GM12801 (cell line): Measurements from ENCODE around the gene EFCAB8.

ENCODE experiments used
- TF ChIP-seq, protein P1 (sequence below): IDR thresholded peaks from one replicate; pipeline ENCODE4 v1.5.1; 2011; ENCODE audit warnings: control low read depth; ENCODE audit not compliant: insufficient read length; ENCODE audit errors: extremely low read depth

Gene EFCAB8

DNA sequence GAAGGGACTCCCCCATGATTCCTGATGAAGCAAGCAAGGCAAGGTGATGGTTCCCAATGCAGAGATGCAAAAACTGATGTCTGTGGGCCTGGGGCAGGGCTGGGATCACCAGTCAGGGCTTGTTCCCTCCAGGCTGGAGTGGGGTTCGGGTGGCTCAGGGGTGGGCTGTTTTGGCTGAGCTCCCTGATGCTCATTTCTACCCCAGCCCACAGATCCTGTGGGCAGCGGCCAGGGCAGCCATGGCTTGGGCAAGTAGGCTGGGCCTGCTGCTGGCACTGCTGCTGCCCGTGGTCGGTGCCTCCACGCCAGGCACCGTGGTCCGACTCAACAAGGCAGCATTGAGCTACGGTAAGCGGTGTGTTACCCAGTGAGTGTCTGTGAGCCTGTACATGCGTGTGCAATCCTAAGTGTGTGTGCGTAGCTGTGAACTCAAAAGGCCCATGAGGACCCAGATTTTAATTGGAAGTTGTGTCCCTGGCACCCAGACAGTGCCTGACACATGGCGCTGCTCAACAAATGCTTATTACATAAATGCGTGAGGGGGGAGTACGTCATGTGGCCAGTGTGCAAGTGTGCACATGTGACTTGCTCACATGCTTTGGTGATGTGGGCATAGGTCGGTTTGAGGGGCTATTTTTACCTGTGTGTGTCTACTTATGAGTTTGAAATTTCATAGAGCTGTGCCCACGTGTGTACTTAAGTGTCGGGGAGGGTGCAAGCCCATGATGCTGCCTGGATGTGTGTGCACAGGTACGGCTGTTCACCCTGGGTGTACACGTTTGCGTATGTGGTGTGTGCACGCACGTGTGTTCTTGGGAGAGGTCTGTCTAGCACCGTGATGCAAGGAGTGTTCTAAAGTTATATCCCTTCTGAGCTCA, 149.9 kb downstream of the EFCAB8 start:
- TF ChIP-seq, protein P1, sequence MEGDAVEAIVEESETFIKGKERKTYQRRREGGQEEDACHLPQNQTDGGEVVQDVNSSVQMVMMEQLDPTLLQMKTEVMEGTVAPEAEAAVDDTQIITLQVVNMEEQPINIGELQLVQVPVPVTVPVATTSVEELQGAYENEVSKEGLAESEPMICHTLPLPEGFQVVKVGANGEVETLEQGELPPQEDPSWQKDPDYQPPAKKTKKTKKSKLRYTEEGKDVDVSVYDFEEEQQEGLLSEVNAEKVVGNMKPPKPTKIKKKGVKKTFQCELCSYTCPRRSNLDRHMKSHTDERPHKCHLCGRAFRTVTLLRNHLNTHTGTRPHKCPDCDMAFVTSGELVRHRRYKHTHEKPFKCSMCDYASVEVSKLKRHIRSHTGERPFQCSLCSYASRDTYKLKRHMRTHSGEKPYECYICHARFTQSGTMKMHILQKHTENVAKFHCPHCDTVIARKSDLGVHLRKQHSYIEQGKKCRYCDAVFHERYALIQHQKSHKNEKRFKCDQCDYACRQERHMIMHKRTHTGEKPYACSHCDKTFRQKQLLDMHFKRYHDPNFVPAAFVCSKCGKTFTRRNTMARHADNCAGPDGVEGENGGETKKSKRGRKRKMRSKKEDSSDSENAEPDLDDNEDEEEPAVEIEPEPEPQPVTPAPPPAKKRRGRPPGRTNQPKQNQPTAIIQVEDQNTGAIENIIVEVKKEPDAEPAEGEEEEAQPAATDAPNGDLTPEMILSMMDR, result no peak

DNA sequence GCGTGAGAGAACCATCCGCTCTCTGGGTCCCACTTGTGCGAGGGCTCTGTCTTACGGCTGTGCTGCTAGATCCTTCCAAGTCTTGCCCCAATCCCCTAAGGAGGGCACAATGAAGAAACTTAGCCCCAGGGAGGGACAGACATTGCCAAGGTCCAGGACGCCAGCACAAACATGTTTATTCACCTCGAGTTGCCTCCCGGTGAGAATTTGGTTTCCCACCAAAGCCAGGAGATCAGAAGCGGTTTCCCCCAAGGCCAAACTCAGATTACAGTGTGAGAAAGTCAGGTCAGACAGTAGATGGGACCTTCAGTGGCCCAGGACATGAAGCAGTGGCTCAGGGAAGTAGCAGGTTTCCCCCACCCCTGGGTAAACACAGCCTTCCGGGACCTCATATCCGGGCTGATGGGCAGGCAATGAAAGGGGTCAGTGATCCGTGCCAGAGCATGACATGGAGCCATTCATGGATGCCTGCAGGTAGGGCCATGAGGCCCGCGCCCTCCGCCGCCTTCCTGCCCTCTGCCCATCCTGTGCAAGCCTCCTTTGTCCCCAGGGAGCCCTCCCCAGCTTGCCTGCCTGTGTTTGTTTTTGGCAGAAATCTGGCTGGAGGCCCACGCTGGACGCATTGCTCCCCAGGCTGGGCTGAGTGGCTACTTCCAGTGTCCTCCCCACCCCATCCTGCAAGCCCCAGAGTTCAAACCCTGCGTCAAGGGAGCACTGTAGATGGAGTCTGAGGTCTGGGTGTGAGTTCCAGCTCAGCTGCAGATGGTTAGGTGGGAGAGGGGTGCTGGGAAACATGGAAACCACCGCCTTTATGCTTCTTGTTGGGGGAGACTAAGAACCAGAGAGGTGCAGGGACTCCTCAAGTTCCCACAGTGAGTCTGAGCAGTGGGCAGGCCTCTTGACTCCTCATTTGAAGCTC, 150.8 kb downstream of the EFCAB8 start:
- TF ChIP-seq, protein P1, result no peak

DNA sequence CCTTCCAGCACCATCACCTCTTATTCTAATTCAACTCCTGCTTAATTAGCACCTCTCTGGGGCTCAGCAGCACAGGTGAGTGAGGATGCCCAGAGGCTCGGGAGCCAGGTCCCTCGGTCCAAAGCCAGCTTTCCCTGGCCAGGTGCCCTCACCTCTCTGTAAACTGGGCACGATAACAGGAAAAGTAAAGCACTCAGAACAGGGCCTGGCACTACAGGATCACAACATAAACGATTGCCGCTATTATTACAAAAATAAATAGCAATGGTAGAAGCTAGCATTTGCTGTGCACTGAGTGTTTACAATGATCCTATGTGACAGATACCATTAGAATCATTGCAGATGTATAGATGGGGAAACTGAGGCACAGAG, 151.4 kb downstream of the EFCAB8 start:
- TF ChIP-seq, protein P1, result no peak

DNA sequence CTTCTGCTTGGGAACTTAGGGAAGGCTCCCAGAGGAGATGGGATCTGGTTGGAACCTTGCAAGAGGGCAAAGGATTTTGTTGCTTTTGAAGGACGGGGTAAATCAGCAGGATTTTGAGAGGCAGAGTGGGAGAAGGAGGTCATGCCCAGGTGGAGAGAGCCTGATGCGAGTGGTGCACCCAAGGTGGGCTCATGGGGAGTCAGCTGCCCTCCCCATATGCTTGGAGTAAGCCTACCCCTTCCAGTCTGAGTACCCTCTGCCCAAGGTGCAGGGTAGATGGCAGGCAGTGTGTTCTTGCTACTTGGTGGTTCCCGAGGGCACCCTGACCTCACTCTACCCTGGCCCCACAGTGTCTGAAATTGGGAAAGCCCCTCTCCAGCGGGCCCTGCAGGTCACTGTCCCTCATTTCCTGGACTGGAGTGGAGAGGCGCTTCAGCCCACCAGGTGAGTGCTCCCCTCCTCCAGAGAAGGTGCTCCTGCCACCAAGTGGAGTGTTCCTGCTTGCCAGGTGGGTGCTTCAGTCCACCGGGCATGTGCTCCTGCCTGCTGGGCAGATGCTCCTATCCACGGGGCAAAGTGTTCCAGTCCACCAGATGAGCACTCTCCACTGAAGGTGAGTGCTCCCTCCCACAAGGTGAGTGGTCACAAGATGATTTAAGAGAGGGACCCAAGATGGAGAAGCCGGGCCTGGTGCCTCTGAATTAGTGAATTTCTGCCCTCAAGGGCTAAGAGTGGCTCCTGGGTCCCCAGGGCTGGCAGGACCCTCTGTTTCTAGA, 152.1 kb downstream of the EFCAB8 start:
- TF ChIP-seq, protein P1, result no peak
